Stimulated activated naive CD4-positive, alpha-beta T cell treated with Interleukin-2 at 50 U/mL for 16 hours (primary cell): ENCODE data around the gene PREX1.
"Not testable (repeated sequence)": the region's sequence is repeated elsewhere in the genome, so short reads cannot be mapped to it uniquely, and the experiment has no call there.

ENCODE experiments used
- DNase-seq: peaks from one replicate; lab custom pipeline; 2025; lab: John Stamatoyannopoulos, UW

Gene PREX1

GRCh38 chr20:48775545-48775944 is 52.3 kb downstream of the PREX1 start:
- not testable (repeated sequence) for DNase-seq

DNA sequence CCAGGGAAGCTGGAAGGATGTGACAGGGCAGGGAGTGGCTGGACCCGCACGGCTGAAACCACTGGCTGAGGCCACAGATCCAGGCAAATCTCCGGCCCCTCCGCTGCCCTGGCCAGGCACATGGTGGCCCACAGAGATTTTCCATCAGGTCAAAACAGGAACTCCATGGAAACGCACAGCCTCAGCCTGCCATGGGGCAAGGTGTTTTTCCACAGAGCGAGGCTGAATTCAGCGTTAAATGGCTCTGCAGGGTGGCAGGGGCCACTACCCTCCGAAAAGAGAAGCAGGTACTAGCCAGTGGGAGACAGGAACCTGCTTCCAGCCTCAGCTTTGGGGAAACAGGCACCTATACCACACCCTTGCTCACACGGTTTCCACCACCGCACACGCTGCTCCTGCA is 53.1 kb downstream of the PREX1 start:
- DNase-seq = no peak

DNA sequence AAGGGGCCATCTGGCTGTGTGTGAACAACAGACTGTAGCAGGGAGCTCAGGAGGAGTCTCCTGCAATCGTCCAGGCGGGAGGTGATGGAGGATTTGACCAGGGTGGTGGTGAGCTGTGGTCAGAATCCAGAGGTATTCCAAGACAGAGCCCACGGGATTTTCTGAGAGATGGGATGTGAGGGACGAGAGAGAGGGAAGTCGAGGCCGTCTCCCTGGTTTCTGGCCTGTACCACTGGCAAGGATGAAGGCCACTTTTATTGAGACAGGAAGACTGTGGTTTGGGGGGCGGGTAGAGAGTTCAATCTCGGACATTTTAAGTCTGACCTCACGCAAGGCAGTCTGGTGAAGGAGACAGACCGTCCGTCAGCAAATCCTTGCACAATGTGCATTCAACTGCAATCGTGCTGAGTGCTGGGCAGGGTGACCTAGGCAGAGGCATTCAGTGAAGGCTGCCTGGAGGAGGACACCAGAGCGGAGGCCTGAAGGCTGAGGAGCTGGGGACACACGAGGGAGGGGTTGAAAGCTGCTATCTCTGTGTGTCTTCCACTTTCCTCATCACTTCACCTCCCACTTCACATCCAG is 53.9 kb downstream of the PREX1 start:
- no peak for DNase-seq

DNA sequence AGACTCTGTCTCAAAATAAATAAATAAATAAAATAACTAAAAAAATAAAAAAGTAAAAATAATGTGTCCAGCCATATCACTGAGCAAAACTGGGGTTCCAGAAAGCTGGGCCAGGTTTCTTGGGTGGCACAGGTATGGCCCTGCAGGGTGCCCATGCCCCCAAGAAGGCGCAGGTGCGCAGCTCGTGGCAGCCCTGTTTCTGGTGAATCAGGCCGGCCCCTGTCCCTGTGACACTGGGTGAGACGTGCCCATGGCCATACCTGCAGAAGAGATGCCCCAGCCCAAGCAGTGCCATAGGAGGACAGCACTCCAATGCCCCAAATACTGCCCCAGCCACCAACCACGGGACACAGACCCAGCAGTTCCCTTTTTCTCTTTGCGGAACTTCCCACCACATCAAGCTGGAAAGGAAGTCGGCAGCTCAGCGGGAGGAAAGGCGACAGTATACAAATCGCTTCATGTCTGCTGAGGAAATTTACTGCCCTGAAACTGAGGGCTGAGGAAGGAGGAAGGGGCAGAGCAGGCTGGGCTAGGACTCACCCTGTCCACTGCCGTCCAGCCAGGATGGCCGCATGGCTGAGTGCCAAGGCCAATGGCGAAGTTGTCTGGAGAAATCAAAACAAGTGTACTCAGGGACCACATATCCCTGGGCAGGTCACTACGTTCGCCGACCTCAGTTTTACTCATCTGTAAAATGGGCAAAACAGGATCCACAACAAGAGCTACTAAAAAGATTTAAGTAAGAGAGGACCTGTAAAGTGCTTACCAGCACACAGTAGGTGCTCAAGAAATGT is 55.4 kb downstream of the PREX1 start:
- DNase-seq = no peak

DNA sequence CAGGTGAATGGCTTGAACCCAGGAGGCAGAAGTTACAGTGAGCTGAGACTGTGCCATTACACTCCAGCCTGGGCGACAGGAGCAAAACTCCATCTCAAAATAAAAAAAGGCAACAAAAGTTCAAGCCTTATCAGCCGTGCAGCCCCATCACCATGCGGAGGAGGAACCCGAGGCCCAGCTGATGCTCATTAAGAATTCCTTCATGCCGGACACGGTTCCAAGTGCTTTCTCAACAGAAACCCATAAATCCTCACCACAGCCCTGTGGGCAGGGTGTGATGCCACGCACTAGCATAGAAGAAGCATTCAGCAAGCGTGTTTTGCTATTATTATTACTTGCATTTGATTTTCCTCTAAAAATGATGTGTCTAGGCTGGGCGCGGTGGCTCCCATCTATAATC is 56.3 kb downstream of the PREX1 start:
- DNase-seq = no peak

GRCh38 chr20:48770700-48771442 is 56.9 kb downstream of the PREX1 start:
- DNase-seq = no peak

DNA sequence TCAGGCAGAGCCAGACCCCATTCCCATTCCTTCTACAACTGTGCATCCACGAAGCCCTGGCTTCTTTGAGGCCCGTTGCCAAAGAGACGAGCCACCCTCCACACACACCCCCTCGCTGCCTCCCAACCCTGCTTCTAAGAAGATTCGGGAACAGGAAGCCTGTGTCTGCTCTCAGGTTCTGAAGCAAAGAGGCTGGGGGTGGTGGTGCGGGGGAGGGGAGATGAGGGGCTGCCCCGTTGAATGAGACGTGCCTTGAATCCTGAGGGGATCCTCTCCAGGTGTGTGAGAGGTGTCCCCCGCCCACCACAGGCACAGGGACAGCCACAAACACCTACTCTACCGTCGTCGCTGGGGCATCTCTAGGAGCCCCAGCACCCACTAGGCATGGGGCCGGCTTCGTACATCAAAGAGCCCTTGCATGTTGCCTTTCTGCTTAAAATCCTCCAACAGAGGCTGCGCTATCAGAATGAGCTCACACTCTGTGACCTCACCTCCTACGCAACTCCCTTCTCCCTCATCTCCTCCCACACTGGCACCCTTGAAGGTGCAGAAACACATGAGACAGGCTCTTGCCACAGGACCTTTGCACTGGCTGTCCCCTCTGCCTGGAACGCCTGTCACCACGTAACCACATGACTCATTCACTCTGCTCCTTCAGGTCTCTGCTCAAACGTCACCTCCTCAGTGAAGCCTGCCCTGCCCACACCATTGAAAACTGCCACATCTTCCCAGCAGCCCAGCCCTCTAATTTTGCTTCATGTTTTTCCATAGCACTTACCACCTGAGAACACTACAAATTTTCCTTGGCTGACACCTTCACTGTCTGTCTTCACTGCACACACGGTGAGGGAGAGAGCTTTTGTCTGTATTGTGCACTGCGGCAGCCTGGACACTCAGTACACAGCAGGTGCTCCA is 58.5 kb downstream of the PREX1 start:
- peak; percentile 95 for DNase-seq

DNA sequence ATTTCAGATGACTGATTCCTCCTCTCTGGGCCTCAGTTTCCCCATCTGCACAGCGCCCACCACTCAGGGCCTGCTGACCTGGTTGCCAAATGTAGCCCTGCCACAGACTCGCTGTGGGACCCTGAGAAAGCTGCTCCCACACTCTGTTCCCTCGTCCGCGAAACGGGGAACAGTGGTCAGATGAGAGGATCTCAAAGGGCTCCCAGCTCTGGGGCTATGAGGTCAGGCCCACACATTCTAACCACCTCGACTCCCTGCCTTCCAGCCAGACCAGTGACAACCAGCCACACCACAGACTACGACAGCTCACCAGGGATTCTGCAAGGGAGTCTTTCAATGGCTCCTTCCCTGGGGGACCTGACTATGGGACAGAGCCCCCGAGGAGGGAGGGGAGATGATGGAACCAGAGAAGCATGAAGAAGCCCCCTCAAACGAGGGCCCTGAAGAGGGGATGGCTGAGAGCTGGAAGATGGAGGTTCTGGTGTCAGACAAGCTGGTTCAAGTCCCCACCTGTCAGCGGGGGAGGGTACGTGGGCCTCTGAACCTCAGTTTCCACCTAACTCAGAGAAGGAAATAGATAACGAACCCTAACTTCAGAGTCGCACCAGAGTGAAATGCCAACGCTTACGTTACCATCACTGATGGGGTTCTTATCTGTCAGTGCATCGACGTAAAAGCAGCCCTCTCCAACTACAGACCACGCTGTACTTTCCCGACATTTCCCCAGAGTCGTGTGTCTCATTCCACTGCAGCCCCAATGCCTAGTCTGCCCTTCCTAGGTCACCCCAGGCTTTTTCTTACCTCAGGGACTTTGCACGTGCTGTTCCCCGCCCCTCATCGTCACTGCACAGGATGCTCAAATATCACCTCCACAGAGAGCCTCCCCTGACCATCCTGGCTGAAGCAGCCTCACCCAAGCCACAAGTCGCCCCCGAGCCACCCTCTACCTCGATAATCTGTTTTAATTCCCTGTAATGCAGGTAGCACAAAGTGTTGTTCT is 60.5 kb downstream of the PREX1 start:
- DNase-seq = peak; percentile 25

DNA sequence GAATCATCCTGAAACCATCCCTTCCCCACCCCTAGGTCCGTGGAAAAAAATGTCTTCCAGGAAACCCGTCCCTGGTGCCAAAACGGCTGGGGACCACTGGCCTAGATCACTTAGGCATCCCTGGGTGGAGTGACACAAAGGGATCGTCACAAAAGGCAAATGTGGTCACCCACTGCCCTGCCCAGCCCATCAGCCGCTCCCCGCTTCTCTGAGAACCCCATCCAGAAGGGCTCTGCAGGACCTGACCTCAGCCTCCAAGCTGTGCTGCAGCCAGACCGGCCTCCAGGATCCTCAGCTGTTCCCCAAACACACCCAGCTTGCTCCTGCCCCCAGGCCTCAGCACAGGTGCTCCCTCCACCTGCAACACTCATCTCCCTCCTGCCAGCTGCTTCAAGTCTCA is 61.6 kb downstream of the PREX1 start:
- DNase-seq = no peak

GRCh38 chr20:48765359-48765758 is 62.4 kb downstream of the PREX1 start:
- no peak for DNase-seq

DNA sequence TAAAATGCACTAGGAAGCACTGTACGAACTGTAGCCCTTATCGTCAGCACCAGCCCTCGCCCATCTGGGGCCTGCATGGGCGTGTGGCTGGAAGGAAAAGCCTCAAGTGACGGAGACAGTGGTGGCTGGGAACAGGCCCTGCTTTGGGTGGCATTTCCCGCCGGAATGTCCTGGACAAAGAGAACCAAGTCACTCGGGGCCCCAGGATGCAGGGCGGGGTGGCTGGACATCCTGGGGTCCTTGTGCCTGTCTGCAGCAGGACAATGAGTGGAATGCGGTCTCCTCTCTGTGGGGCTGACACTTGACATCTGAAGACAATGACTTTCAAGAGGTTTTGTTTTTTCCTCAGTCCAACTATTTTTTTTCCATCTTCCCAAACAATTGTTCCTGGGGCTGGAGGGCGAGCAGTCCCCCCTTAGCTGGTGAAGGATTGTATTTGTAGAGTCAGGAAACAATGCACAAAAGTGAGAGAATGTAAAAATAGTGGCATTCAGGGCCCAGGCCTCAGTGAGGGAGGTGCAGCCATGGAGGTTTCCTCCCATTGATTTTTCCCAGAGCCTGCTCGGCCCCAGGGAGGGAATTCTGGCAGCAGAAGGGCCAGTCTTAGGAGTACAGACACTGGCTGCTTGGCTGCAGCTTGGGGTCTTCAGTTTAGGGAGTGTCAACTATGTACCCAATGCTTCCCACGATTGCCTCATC is 64.4 kb downstream of the PREX1 start:
- DNase-seq = no peak

DNA sequence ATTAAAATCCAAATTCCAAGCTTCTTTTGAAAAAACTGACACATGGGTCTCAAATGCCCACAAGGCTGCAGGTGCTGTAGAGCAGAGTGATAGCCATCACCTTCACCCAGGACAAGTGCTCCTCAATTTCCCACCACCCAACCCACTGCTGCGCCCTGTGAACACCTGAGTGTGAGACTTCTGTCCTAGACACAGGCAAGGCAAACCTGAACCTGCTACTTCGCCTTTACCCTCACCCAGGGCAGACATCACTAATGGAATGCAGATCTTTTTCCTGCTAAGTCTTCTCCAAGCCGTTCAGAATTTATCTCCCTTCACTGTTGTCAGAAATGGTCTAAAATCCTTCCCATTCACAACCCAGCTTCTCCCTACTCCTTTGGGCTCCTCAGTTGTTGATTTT is 65.9 kb downstream of the PREX1 start:
- DNase-seq = no peak

DNA sequence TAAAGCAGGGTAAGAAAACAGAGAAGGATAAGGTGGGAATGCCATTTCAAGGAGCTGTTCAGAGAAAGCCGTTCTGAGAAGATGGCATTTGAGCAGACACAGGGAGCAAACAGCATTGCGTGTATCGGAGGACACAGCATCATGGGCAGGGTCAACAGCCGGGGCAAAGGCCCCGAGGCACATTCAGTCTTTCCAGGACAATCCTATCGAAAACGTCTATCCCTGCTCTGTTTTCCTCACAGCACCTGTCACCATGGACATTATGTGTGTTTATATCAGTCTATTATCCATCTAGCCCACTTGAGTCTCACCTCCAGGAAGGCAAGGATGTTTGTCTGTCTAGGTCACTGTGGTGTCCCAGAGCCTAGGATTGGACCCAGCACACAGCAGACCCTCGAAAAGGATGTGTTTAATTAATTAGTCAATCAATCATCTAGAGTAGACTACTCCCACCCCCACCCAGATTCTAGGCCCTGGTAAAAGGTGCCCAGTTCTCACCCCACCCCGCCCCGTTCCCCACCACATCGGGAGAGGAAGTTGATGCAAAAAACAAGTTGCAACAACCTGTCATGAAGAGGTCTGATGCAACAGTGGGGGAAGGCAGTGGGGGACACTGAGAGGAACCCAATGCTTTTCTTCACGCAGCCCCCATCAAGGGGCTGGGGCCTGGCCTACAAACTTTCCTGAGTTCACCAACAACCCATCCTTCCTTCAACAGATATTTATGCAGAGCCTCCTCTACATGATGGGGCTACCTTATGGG is 66.6 kb downstream of the PREX1 start:
- peak; percentile 43 for DNase-seq

DNA sequence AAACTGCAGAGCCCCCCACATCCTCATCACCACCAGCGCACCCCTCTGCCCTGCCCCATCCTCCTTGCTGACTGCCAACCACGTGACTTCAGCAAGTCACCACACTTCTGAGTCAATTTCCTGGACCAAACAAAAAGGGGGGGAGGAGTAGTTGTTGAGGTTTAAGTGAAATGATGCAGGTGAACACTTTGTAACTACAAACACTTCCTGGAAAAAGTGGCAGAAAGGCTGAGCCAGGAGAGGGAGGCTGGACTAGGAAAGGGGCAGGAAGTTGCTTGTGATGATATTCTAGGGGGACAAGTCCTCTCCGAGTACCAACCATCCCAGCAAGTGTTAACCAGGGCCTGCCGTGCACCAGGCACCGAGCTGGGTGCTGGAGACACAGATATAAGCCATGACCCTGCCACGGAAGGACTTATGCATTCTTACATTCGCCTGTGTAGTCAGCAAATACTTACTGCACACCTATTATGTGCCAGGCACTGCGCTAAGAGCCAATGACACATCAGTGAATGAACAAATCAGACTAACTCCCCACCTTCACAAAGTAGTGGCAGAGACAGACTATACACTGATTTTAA is 67.3 kb downstream of the PREX1 start:
- peak; percentile 68 for DNase-seq

- no peak for DNase-seq
Observed at GRCh38 chr20:48759631-48760245, 68.1 kb downstream of the PREX1 start.

GRCh38 chr20:48758206-48758820 is 69.5 kb downstream of the PREX1 start:
- no peak for DNase-seq

DNA sequence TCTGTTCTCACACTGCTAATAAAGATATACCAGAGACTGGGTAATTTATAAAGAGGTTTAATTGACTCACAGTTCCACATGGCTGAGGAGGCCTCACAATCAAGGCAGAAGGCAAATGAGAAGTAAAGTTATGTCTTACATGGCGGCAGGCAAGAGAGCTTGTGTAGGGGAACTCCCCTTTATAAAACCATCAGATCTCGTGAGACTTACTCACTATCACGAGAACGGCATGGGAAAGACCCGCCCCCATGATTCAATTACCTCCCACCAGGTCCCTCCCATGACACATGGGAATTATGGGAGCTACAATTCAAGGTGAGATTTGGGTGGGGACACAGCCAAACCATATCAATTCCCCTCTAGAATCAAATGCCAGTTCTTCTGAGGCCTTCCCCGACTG is 71.0 kb downstream of the PREX1 start:
- DNase-seq = not testable (repeated sequence)

GRCh38 chr20:48754292-48754691 is 73.5 kb downstream of the PREX1 start:
- DNase-seq = no peak
